Camera-type eye (tissue), 1 donor: ENCODE measurements around the gene FBXL22. TPM values are rescaled to one million over a fixed set of nuclear protein-coding genes. Genes with fewer than 3 reads are reported as not detected.

ENCODE experiments used
- total RNA-seq: library from RNA; depleted of rRNA; stranded (reverse); fragments of >200 nt; gene quantifications from one replicate; pipeline ENCODE4 v1.2.3, GENCODE V29; 2014

Gene FBXL22
- 5.1 TPM for total RNA-seq

GRCh38 chr15:63597038-63597790 is at the start of gene FBXL22:
FBXL22 (plus strand) TSS chr15:63597387; CDS start chr15:63597393, 6 bp downstream.

Other genes starting within 250 kb of the FBXL22 start
- gene CA12, start 215.5 kb upstream of the FBXL22 start, total RNA-seq: 17.4 TPM
- 97.3 TPM for gene USP3, start 92.8 kb upstream of the FBXL22 start, total RNA-seq
- gene HERC1, start 236.6 kb downstream of the FBXL22 start, total RNA-seq: 227 TPM